CD4-positive, alpha-beta T cell treated with Interleukin-6 at 100 ng/mL for 8 hours (primary cell): ENCODE measurements around the gene RBPMS2.
A peak's percentile ranks its signal among the peaks of the same experiment; 100 is the strongest.
"Not testable (repeated sequence)": the region's sequence is repeated elsewhere in the genome, so short reads cannot be mapped to it uniquely, and the experiment has no call there.

Experiments used
- DNase-seq: peaks from one replicate; pipeline ENCODE4 v3.0.0-alpha.2; 2020; ENCODE audit warnings: mixed read lengths, low spot score

RBPMS2 gene

DNA sequence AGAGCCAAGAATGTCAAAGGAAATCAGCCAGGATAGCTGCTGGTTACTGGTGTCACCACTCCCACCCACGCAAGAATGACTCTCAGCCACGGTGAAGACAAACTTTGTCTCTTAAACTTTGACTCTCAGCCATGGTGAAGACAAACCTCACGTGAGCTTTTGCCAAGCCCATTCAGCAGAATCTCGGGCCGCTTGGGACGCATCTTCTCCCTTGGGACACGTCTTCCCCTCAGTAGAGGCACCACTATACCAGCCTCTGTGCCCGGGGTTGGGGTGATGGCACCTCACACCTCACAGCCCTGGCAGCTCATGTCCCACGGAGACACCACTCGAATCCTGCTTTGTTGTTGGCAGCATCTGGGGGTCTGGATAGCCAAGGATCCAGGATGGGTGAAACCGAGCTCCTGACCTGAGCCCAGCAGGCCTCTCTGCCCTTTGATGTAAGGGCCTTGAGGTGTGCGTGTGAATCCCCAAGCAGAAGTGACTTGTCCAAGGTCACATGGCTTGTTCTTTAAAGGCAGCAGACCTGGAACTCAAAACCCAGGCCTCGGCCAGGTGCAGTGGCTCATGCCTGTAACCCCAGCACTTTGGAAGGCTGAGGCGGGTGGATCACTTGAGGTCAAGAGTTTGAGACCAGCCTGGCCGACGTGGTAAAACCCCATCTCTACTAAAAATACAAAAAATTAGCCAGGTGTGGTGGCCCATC, 21.8 kb downstream of the RBPMS2 start:
- no peak for DNase-seq

DNA sequence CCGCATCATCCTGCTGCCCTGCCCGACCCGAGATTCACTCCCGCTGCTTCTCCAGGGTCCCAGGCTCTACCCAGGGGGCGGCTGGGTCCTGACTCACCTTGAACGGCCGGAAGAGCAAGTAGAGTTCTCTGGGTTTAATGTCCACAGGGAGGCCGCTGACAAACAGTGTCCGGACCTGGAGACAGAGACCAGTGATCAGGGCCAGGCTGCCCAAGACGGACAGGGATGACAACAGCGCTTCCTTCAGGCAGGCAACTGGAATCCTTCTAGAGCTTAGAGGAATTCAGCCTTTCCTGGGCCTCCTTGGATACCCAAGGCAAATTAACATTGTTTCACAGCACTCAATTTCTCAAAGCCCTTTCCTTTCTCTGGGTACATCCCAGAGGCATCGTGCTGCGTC, 23.9 kb downstream of the RBPMS2 start:
- no peak for DNase-seq

DNA sequence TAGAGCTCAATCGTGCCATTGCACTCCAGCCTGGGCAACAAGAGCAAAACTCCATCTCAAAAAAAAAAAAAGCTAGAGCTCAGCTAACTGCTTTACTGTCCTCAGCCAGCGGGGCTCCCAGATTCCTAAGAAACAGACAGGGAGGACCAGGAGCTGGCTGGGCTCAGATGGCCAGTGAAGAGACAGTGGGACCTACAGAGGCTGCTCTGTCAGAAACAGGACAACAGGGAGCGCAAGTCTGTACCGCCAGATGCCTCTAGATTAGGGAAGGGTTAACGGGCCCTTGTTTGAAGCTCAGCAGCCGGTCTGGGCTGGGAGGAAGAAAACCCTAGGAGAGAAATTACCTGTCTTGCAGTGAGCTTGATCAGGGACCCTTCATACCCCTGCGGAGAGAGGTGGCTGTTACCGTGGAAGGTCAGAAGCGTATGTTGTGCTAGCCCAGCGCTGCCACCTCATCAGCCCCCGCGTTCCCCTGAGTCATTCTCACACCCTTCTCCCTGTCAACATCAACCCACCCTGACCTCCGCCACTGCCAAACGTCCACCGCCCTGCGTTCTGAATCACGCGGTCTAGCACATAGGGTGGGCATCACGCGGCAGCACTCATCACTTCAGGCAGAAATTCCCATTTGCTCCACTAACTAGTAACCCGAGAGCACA, 25.3 kb downstream of the RBPMS2 start:
- DNase-seq, result no peak

DNA sequence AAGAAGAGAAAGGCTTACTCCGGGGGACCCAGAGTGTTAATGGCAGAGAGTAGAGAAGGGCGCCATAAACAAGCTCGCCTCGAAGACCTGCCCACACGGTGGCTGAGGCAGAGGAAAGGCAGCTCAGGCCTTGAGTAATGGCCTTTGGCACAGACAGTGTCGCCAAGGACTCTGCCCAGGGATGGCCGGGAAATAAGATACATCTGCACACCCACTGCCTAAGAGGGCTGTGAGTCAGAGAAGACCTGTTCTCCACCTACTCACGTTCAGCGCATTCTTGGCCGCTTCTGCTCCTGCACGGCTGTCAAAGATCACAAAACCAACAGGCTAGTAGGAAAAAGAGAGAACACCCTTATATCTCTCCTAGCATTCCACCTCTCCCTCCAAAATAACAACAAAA, 26.2 kb downstream of the RBPMS2 start:
- no peak for DNase-seq

DNA sequence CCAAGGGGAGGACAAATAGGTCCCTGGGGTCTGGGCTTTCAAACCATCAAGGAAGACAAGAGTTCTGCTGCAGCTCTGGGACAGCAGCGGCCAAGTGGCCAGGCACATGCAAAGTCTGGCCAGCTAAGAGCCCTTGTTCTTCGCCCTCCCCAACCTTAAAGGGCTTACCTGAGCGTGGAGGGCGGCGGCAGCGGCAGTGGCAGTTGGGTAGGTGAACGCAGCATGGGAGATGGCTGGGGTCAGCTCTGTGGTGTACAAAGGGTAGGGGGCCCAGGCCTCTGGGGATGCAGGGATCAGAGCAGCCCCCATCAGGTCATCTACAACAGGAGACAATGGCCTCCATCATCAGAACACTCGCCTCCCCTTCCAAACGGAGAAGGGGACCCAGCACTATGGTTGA, 27.1 kb downstream of the RBPMS2 start:
- DNase-seq, result no peak

DNA sequence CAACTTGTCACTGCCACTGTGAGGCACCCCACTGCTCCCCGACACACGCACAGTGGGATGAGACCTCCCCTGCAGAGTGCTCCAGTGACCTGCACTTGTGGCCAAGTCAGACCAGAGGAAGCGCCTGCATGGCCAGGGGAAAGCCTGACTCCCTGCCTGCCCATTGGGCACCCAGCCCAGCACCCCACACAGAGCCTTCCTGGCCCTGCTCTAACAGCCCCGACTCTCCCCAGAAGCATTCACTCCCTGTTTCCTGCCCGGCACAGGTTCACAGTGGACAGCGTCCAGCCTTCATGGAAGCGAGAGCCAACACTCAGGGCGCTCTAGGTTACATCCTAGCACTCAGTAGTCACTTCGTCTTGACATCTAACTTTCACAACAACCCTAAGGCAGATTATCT, 27.8 kb downstream of the RBPMS2 start:
- no peak for DNase-seq

DNA sequence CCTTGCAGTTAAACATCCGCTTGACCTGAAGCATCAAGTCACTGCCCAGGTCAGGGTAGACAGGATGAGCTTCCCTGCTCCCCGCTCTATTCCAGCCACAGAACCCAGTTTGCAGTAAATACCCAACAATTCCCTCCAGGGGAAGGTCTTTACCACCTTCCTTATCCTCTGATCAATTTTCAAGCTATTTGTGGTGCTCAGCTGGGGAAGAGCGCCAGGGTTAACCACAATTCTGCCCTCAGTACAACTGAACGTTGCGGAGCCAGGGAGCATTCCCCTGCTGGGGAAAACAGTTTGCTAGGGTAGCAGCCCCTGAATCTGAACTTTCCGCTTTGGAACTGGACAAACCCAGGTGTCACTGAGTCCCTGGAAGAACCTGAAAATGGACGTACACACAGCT, 28.5 kb downstream of the RBPMS2 start:
- DNase-seq, result no peak

DNA sequence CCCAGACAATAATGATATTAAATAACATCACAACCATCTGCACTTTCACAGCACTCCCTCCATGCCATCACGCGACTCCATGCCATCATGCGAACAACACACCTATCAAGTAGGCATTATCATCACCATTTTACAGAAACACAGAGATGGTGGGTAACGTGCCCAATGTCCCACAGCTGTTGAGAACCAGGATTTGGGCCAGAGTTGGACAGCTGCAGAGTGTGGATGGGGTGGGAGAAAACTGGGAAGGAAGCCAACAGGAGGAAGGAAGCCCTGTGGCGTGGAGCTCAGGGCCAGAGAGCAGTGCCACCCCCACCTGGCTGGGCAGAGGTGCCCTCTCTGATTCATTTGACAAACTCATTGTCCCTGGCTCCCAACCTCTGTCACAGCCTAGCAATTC, 29.0 kb downstream of the RBPMS2 start:
- DNase-seq, result no peak

DNA sequence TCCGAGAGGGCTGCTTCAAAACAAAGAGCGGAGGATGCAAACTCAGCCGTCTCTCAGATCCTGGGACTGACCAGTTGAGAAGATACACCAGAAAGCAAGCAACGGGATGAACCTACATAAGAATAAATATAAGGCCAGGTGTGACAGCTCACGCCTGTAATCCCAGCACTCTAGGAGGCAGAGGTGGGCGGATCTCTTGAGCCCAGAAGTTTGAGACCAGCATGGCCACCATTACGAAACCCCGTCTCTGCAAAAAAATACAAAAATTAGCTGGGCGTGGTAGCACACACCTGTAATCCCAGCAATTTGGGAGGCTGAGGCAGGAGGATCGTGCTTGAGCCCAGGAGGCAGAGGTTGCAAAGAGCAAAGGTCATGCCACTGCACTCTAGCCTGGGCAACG, 31.7 kb downstream of the RBPMS2 start:
- DNase-seq, result no peak

DNA sequence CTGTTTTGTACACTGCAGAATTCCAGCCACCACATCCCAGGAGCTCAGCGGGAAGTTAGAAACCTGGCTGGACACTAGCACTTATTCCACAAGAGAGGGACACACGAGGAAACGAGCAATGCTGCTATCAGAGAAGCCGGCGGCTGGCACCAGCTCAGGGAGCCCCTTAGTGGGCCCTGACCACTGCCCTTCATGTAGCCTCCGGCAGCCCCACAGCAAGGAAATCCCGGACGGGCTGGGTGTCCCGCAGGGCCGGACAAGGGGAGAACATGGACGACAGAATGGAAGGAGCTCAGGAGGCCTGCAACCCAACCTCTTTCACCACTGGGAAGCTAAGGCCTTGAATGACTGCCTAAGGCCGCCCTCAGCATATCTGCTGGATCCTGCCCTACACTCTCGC, 32.5 kb downstream of the RBPMS2 start:
- no peak for DNase-seq

DNA sequence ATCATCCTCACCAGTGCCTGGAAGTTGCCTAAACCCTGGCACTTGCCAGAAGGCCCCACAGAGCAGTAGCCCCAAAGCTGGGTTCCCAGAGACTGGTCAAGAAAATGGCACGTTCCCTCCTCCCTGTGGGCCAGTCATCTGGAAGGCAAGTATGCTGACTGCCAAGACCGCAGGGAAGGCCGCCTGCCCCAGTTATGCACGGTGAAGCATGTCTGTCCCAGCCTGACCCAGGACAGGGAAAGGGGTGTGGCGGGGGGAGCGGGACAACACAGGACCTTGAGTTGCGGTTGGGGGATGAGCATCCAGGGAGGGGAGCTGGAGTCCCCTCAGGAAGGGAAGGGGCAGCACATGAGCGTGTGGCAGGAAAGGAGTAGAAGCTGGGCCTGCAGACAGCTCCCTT, 33.0 kb downstream of the RBPMS2 start:
- DNase-seq, result no peak

DNA sequence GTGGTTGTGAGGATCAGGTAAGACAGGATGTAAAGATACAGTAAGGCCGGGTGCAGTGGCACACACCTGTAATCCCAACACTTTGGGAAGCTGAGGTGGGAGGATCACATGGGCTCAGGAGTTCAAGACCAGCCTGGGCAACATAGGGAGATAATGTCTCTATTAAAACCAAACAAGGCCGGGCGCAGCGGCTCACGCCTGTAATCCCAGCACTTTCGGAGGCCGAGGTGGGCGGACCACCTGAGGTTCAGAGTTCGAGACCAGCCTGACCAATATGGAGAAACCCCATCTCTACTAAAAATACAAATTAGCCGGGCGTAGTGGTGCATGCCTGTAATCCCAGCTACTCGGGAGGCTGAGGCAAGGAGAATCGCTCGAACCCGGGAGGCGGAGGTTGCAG, 33.7 kb downstream of the RBPMS2 start:
- DNase-seq, result not testable (repeated sequence)

DNA sequence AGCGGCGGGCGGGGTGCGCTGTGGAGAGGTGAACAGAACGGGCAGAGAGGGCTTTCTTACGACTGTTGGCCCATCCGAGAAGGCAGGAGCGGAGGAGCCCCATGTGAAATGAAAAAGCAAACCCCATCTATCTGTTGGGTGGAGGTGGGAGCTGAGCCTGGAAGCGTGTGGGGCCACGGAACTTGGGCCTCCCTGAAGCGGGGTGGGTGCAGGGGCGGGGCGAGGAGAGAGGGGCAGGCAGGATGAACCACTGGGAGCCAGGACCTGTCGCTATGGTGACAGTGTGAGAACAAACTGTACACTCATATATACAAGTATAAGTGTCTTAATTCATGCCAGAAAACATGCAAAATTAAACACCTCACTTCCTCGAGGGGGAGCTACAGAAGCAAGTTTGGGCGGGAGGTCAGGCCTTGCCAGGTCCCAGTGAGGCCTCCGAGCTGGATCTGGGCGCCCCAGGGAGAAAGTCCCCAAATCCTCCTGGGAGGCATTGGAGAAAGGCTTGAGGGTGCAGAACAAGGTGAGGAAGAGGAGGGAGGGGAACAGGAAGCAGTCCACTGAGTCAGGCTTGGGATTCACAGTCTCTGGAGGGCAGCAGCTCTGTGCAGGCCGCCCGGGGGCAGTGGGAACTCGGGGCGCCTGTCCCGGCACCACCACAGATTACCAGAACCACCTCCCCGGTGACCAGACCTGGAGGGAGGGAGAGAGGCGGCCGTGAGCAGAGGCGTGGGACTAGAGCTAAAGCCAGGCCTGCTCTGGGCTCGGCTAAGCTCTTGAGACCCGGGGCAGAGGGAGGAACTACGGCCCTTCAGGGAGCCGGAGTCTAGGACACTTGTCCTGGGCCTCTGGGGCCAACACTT, 34.8 kb downstream of the RBPMS2 start:
- no peak for DNase-seq

DNA sequence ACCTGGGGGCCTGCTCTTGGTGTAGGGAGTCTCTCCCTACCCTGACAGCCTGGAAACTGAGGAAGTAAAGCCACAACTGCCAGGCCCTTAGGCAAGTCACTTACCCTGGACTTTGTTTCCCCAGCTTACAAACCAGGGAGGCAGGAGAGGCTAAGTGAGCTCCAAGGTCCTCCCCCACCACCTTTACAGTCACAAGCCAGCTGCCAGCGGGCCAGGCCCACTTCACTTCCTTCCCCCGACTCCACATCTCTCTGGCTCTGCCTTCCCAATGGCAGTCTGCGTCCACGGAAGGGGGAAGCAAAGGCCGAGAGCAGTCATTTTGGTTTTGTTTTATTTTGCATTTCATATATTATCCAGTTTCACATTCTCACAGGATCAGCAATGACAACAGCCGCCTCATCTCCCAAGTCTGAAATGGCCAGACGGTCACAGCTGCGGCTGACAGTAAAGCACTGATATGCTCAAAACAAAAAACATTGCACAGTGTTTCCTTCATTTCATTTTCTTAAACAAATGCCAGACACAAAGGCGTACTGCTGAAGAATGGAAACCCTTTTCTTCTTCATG, 35.7 kb downstream of the RBPMS2 start:
- no peak for DNase-seq

DNA sequence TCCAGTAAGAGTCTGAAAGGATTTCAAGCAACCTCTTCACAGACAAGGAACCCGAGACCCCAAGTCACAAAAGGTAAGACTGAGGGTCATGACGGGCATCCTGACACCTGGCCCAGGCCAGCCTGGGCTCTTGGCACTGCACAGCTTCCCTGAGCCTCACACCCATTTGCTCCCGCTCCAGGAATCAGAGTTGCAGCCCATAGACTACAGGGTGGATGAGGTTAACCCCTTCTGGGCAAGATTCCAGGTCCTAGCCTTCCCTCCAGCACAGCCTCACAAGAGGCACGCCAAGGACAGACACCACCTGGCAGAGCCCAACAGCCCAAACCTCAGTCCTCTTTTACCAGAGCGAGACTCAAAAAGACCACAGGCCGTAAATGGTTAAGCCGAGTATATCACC, 36.2 kb downstream of the RBPMS2 start:
- no peak for DNase-seq

DNA sequence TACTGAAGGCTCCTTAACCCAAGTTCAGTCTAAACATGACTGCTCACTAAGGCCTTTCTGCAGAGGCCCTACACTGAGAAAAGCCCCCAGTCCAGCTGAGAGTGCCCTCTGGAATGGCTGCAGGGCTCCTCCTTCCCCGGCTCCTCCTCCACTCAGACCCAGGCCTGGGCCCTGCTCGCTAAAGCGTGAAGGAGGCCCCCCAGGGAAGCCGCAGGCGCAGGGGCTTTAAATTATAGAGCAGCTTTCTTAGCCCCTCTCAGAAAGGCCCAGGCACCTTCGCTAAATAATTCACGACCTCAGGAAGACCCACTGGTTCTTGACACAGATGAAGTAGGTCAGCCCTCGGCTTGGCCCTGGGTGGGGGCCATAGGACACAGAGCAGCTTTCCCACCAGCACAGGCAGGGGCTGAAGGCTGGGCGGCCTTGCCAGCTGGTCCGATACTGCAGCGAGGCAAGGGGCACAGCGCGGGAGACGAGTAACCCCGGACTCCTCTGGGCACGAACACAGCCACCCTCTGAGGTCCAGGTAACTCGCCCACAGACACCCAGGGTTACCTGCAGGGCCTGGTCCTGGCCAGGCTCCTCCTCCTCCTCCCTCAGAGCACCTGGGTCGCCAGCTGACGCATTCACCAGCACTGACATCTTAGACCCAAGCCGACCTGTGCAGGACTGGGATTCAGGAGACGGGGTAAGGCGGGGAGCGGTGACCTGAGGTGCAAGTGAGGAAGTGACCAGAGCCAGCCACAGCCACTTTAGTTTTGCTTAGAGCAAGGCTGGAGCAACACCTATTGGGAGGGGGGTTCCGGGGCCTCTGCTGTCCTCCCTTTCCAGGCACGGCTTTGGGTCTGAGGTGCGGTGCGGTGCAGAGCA, 36.9 kb downstream of the RBPMS2 start:
- no peak for DNase-seq

DNA sequence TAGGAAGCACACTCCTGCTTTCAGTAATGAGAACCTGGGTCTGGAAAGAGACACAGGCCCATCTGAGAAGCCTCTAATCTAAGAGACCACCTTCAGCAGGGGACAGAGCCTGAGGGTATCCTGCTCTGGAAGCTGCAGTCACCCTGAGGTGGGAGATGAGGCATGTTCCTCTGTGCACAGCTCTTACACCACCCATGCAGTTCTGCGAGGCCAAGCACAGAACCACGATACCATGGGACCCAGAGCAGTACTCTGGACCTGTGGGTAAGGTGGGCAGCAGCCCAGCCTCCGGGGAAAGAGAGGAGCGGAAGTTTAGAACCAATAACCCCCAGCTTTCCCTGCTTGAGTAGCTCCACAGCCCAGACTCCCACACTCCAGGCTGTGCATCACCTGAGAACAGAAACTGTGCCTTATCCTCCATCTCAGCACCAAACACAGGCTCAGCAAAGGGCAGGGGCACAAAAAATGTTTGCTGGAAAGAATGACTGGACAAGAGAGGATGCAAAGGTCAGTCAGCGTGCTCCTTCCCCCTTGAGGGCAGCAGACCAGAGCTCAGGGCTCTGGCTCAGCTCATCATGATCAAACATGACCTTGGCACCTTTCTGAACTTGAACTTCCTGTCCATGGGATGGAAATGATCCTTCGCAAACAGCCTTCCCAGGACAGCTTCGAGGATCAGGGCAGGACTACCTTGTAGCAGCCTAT, 43.1 kb downstream of the RBPMS2 start:
- no peak for DNase-seq

DNA sequence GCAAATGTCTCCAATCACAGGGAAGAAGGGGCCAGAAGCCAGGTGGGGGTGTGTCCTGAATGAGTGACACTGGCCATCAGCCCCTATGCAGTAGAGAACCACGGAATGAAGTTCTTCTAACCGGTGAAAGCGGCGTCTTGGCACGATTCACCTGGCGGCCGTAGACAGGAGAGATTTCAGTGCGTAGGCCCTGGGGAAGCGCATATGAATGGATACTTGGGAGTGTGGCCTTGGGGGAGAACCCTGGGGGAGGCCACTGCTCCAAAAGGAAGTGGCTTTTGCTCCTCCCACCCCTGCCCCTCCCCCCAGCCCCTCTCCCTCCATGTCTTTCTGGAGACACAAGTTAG, 43.6 kb downstream of the RBPMS2 start:
- DNase-seq, result no peak

DNA sequence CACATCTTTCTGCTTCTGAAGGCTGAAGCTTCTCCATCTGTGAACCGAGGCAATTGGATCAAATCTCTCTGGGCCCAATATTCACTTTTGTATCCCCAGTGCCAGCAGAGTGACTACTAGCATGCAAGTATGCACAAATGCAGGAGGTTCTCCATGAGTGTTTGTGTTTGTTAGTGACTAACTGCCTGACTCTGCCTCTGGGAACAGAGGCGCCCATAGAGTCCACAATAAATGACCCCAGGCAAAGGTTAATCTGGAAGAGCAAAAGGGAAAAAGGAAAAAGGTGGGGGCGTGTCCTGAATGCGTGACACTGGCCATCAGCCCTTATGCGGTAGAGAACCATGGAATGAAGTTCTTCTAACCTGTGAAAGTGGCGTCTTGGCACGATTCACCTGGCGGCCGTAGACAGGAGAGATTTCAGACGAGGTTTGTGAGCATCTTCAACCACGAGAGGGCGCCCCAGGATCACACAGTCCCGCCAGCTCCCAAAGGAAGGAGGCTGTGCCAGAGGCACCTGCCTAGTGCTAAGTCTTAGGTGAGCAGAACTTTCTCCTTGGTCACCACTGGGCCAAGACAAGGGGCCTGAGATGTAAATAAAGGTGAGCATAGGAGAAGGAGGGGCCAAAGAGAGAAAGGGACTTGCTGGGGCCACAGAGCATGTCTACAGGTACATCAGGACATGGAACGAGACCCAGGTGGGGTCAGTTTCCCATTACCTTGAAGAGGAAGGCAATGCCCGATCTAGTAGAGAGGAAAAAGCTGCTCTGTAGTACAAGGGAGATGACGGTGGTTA, 44.2 kb downstream of the RBPMS2 start:
- peak; percentile 82 for DNase-seq

DNA sequence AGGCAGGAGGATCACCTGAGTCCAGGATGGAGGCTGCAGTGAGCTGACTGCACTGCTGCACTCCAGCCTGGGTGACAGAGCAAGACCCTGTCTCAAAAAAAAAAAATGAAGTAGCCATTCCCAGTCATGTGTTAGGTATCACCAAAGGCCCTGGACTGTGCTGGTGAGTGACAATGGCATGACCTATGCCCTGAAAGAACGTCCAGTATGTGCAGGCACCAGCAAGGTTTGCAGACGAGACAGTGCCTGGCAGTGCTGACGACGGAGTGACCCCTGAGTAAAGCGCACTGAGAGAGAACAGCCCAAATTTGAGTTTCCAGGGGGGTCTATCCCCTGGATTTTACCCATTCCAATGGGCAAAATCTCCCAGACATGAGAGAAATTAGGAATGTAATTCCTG, 45.2 kb downstream of the RBPMS2 start:
- no peak for DNase-seq
